ENCODE data around the gene FLRT1. TPM values are rescaled to one million over a fixed set of nuclear protein-coding genes. Genes with fewer than 3 reads are reported as not detected.

FLRT1 gene
- total and polyA plus RNA-seq, 2 donors: 0.66 to 1.7 TPM

GRCh38 chr11:64011371-64011770, 24.4 kb upstream of the FLRT1 start:
- no peaks in the 10 kb centered on the region for H3K36me3 ChIP-seq (ENCODE audit: insufficient read depth)
- DNase-seq (ENCODE audit: extremely low spot score): no peak
- H3K4me1 ChIP-seq (ENCODE audit: insufficient read depth): no peaks in the 10 kb centered on the region
- no peak overlapping the region for H3K4me3 ChIP-seq (ENCODE audit: low read depth, low read length)
- H3K27ac ChIP-seq (ENCODE audit: low read depth): no peak overlapping the region
- 87% methylated on average over 8 of the region's 8 CpGs for WGBS

GRCh38 chr11:64013141-64013896, 22.4 kb upstream of the FLRT1 start:
- no peak overlapping the region for H3K4me3 ChIP-seq (ENCODE audit: low read depth, low read length)
- 88% methylated on average over 16 of the region's 16 CpGs for WGBS
- H3K27ac ChIP-seq (ENCODE audit: low read depth): no peak overlapping the region

DNA sequence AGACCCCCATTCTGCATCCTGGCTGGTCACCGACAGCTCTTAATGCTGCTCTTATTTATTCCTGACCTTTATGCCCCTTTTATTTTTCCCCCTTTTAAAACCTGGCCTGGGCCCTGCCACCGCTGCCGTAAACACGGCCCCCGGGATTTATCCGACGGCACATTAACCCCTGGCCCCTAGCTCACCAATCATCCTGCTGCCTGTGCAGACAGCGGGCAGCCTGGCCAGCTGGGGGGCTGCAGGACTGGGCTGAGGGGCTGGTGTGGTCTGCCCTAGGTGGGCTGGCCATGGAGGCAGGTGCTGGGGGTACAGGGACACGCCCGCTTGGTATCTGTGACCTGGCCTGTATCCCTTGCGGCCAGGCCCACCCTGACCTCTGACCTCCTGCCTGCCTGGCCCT, 21.4 kb upstream of the FLRT1 start:
- H3K27ac ChIP-seq (ENCODE audit: low read depth): no peak overlapping the region
- H3K4me3 ChIP-seq (ENCODE audit: low read depth, low read length): no peak overlapping the region
- H3K4me1 ChIP-seq (ENCODE audit: insufficient read depth): no peaks in the 10 kb centered on the region
- H3K36me3 ChIP-seq (ENCODE audit: insufficient read depth): no peaks in the 10 kb centered on the region
- no peak for DNase-seq (ENCODE audit: extremely low spot score)
- WGBS: 80% methylated on average over 11 of the region's 11 CpGs

More at GRCh38 chr11:64013141-64013896, 22.4 kb upstream of the FLRT1 start:
- no peaks in the 10 kb centered on the region for H3K36me3 ChIP-seq (ENCODE audit: insufficient read depth)
- DNase-seq (ENCODE audit: extremely low spot score): no peak
- no peaks in the 10 kb centered on the region for H3K4me1 ChIP-seq (ENCODE audit: insufficient read depth)

GRCh38 chr11:64015510-64015909, 20.2 kb upstream of the FLRT1 start:
- Histone ChIP-seq H3K4me1 (ENCODE audit: insufficient read depth) (no peaks in the 10 kb centered on the region), H3K36me3 (ENCODE audit: insufficient read depth) (no peaks in the 10 kb centered on the region), H3K27ac (ENCODE audit: low read depth) (no peak overlapping the region), H3K4me3 (ENCODE audit: low read depth, low read length) (no peak overlapping the region)
- DNase-seq (ENCODE audit: extremely low spot score): no peak
- WGBS: 87% methylated on average over 20 of the region's 20 CpGs

GRCh38 chr11:64015935-64016845, 19.5 kb upstream of the FLRT1 start:
- DNase-seq (ENCODE audit: extremely low spot score): no peak
- H3K36me3 ChIP-seq (ENCODE audit: insufficient read depth): no peaks in the 10 kb centered on the region
- 91% methylated on average over 35 of the region's 35 CpGs for WGBS
- no peak overlapping the region for H3K27ac ChIP-seq (ENCODE audit: low read depth)
- no peaks in the 10 kb centered on the region for H3K4me1 ChIP-seq (ENCODE audit: insufficient read depth)
- H3K4me3 ChIP-seq (ENCODE audit: low read depth, low read length): no peak overlapping the region

DNA sequence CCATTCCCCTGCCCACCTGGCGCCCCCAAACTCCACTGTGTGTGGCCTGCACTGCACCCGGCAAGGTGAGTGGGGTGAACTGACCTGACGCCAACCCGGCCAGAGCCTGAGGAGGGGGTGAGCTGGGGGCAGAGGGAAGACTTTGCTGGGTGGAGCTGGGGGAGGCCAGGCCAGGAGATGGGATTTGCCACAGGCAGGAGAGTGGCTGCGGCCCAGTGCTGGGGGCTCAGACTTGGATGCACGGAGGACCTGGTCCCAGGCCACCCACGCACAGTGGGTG, 17.8 kb upstream of the FLRT1 start:
- Histone ChIP-seq H3K27ac (ENCODE audit: low read depth) (no peak overlapping the region), H3K36me3 (ENCODE audit: insufficient read depth) (no peaks in the 10 kb centered on the region), H3K4me1 (ENCODE audit: insufficient read depth) (no peaks in the 10 kb centered on the region), H3K4me3 (ENCODE audit: low read depth, low read length) (no peak overlapping the region)
- WGBS: 87% methylated on average over 7 of the region's 7 CpGs
- DNase-seq (ENCODE audit: extremely low spot score): no peak

GRCh38 chr11:64018310-64018709, 17.4 kb upstream of the FLRT1 start:
- no peak overlapping the region for H3K27ac ChIP-seq (ENCODE audit: low read depth)
- no peaks in the 10 kb centered on the region for H3K4me1 ChIP-seq (ENCODE audit: insufficient read depth)
- H3K4me3 ChIP-seq (ENCODE audit: low read depth, low read length): no peak overlapping the region
- no peak for DNase-seq (ENCODE audit: extremely low spot score)
- no peaks in the 10 kb centered on the region for H3K36me3 ChIP-seq (ENCODE audit: insufficient read depth)
- WGBS: 91% methylated on average over 8 of the region's 8 CpGs

GRCh38 chr11:64019106-64020037, 16.4 kb upstream of the FLRT1 start:
- Histone ChIP-seq H3K4me3 (ENCODE audit: low read depth, low read length) (no peak overlapping the region), H3K27ac (ENCODE audit: low read depth) (no peak overlapping the region), H3K4me1 (ENCODE audit: insufficient read depth) (no peaks in the 10 kb centered on the region), H3K36me3 (ENCODE audit: insufficient read depth) (no peaks in the 10 kb centered on the region)
- no peak for DNase-seq (ENCODE audit: extremely low spot score)
- WGBS: 87% methylated on average over 27 of the region's 27 CpGs

DNA sequence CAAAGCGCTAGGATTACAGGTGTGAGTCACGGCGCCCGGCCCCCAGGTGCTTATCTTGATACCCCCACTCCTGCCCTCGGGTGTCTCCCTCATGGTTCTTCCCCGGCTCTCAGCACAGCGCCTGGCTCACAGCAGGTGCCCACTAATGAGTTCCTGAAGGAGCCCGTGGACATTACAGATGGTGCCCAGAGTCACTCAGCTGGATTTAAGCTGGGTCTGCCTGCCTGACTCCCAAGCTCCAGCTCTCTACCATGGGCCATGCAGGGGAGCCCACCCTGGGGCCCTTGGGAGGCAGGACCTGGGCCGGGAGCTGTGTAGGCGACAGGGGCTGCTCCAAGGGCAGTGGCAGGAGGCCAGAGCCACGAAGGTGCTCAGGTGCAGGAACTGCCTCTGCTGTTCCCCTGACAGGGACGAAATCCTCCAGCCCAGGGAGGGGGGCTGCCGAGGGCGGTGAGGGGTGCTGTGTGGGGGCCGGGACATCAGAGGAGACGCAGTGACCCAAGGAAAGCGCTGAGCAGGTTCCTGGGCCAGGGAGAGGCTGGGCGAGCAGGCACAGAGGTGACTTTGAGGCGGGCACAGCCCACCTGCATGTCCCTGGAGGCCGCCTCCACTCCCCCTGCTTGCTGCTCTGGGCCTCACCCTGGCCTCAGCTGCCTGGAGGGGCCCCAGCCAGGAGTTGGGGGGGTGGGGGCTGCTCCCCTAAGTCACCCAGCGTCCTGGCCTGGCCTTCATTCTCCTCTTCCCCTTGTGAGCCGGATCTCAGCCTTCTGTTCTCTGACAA, 14.6 kb upstream of the FLRT1 start:
- 82% methylated on average over 22 of the region's 22 CpGs for WGBS
- no peaks in the 10 kb centered on the region for H3K36me3 ChIP-seq (ENCODE audit: insufficient read depth)
- no peak for DNase-seq (ENCODE audit: extremely low spot score)
- no peaks in the 10 kb centered on the region for H3K4me1 ChIP-seq (ENCODE audit: insufficient read depth)
- H3K27ac ChIP-seq (ENCODE audit: low read depth): no peak overlapping the region
- no peak overlapping the region for H3K4me3 ChIP-seq (ENCODE audit: low read depth, low read length)

DNA sequence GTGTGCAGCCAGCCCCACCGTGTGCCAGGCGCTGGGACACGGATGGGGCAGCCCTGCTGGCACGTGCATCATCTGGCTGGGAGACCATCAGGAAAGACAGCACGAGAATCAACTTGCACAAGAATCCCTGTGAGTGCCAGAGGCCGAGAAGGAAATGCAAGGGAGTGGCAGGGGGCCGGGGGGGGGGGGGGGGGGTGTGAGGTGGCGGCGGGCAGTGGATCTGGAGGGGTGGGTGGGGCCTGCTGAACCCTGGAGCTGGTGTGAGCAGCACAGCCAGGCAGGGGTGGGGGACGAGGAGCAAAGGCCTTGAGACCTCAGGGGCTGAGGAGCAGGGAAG, 14.0 kb upstream of the FLRT1 start:
- DNase-seq (ENCODE audit: extremely low spot score): no peak
- no peaks in the 10 kb centered on the region for H3K4me1 ChIP-seq (ENCODE audit: insufficient read depth)
- 59% methylated on average over 10 of the region's 10 CpGs for WGBS
- no peak overlapping the region for H3K27ac ChIP-seq (ENCODE audit: low read depth)
- no peak overlapping the region for H3K4me3 ChIP-seq (ENCODE audit: low read depth, low read length)
- H3K36me3 ChIP-seq (ENCODE audit: insufficient read depth): no peaks in the 10 kb centered on the region

- WGBS: 83% methylated on average over 14 of the region's 14 CpGs
- no peak overlapping the region for H3K27ac ChIP-seq (ENCODE audit: low read depth)
- no peak for DNase-seq (ENCODE audit: extremely low spot score)
- H3K36me3 ChIP-seq (ENCODE audit: insufficient read depth): no peaks in the 10 kb centered on the region
- H3K4me1 ChIP-seq (ENCODE audit: insufficient read depth): no peaks in the 10 kb centered on the region
- H3K4me3 ChIP-seq (ENCODE audit: low read depth, low read length): no peak overlapping the region
Measured at GRCh38 chr11:64022125-64022784, 13.5 kb upstream of the FLRT1 start.

- 86% methylated on average over 20 of the region's 20 CpGs for WGBS
- Histone ChIP-seq H3K36me3 (ENCODE audit: insufficient read depth) (no peaks in the 10 kb centered on the region), H3K27ac (ENCODE audit: low read depth) (no peak overlapping the region), H3K4me3 (ENCODE audit: low read depth, low read length) (no peak overlapping the region), H3K4me1 (ENCODE audit: insufficient read depth) (no peaks in the 10 kb centered on the region)
- DNase-seq (ENCODE audit: extremely low spot score): no peak
Measured at GRCh38 chr11:64023712-64024710, 11.7 kb upstream of the FLRT1 start.
